ENCODE data around the gene PPP4C.

GRCh38 chr16:30030841-30031413 is 44.9 kb upstream of the PPP4C start, which contains the start of gene TLCD3B:
- TF ChIP-seq YY1 (IDR thresholded peaks at IDR 0.05; ENCODE audit: insufficient read depth, insufficient read length) (no peak), ZNF274 (IDR thresholded peaks at IDR 0.05; ENCODE audit: low read depth, low read length) (no peak), SUZ12 (IDR thresholded peaks at IDR 0.05; ENCODE audit: extremely low read depth, insufficient read depth, insufficient read length) (no peak)
